Peyer's patch (tissue), 4 donors: Measurements from ENCODE around the gene ANKEF1. TPM values are rescaled to one million over a fixed set of nuclear protein-coding genes. Genes with fewer than 3 reads are reported as not detected.

Experiments used
- DNase-seq, 3 donors: peaks; one replicate each; pipeline ENCODE4 v3.0.0-alpha.2; 2017 to 2019
- H3K27ac ChIP-seq, 4 donors: fragments of 200-600 bp; sonication (generic); one replicate each; pipeline ENCODE4 v1.5.1; 2016 to 2019
- H3K27me3 ChIP-seq, 2 donors: fragments of 200-600 bp; sonication (generic); one replicate each; pipeline ENCODE4 v1.5.1; 2019
- H3K36me3 ChIP-seq, 3 donors: fragments of 200-600 bp; sonication (generic); one replicate each; pipeline ENCODE4 v1.5.1; 2016 to 2019
- H3K4me1 ChIP-seq, 4 donors: fragments of 200-600 bp; sonication (generic); one replicate each; pipeline ENCODE4 v1.5.1; 2016 to 2019
- H3K4me3 ChIP-seq, 4 donors: fragments of 200-600 bp; sonication (generic); 1 replicate in 3 of 4; 2 replicates in 1 of 4; pipeline ENCODE4 v1.5.1; 2016 to 2019; ENCODE audit warnings: mild to moderate bottlenecking in 1 of 4
- H3K9me3 ChIP-seq, 4 donors: fragments of 200-600 bp; sonication (generic); one replicate each; pipeline ENCODE4 v1.5.1; 2016 to 2019; ENCODE audit warnings: mild to moderate bottlenecking in 1 of 4
- POLR2A ChIP-seq, 2 donors: fragments of 450-650 bp; IDR thresholded peaks; one replicate each; pipeline ENCODE4 v1.5.1; 2017; ENCODE audit warnings: antibody characterized with exemption in 2 of 2, mild to moderate bottlenecking in 2 of 2, moderate library complexity in 2 of 2
- small RNA-seq, 2 donors: library from RNA; depleted of rRNA; stranded (forward); fragments of <200 nt; gene quantifications; one replicate each; pipeline ENCODE3, GENCODE V24; 2016
- total RNA-seq, 4 donors: library from RNA; depleted of rRNA; stranded (reverse); fragments of >200 nt; gene quantifications; one replicate each; pipeline ENCODE4 v1.1.0, GENCODE V29; 2016
- TF ChIP-seq, protein P1 (sequence below), 6 experiments: fragments of 450-650 bp in 4 of 6; fragments of 200-600 bp in 2 of 6; sonication (generic) in 1 of 6; IDR thresholded peaks; one replicate each; pipeline ENCODE4 v1.5.1; 2017 to 2019; ENCODE audit warnings: antibody characterized with exemption in 6 of 6, mild to moderate bottlenecking in 3 of 6, moderate library complexity in 1 of 6

Gene ANKEF1
- total RNA-seq, 4 donors from 2014 or later = 3.3 to 10.2 (median 4.4) TPM

DNA sequence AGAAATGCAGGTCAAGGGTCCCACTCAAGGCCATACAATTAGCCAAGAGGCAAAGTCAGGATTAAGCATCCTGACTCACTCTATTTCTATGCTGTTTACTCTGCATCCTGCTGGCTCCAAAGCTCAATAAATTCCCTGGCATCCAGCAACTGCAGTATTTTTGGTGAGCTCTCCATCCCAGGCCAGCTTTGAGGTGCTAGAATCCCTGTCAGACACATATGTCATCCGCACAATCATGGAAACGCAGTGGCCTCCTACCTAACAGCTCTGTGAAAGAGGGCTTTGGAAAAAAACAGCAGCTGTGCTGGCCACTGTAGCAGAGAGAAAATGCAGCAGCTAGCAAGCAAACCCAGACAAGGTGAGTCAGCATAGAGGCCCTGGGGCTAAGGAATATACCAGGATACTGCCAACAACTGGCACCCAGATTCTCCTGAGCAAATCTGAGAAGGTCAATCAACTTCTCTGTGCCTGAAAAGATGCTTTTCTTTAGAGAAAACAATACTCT is 58.4 kb downstream of the ANKEF1 start:
- Histone ChIP-seq H3K36me3 (no peaks in the 10 kb centered on the region), H3K27me3 (no peaks in the 10 kb centered on the region), H3K27ac (no peak overlapping the region), H3K9me3 (no peaks in the 10 kb centered on the region), H3K4me1 (no peaks in the 10 kb centered on the region), H3K4me3 (no peak overlapping the region)
- DNase-seq = no peak
- no peak for TF ChIP-seq POLR2A (IDR thresholded peaks at IDR 0.05)
- TF ChIP-seq, protein P1, sequence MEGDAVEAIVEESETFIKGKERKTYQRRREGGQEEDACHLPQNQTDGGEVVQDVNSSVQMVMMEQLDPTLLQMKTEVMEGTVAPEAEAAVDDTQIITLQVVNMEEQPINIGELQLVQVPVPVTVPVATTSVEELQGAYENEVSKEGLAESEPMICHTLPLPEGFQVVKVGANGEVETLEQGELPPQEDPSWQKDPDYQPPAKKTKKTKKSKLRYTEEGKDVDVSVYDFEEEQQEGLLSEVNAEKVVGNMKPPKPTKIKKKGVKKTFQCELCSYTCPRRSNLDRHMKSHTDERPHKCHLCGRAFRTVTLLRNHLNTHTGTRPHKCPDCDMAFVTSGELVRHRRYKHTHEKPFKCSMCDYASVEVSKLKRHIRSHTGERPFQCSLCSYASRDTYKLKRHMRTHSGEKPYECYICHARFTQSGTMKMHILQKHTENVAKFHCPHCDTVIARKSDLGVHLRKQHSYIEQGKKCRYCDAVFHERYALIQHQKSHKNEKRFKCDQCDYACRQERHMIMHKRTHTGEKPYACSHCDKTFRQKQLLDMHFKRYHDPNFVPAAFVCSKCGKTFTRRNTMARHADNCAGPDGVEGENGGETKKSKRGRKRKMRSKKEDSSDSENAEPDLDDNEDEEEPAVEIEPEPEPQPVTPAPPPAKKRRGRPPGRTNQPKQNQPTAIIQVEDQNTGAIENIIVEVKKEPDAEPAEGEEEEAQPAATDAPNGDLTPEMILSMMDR (IDR thresholded peaks at IDR 0.05) = no peak

DNA sequence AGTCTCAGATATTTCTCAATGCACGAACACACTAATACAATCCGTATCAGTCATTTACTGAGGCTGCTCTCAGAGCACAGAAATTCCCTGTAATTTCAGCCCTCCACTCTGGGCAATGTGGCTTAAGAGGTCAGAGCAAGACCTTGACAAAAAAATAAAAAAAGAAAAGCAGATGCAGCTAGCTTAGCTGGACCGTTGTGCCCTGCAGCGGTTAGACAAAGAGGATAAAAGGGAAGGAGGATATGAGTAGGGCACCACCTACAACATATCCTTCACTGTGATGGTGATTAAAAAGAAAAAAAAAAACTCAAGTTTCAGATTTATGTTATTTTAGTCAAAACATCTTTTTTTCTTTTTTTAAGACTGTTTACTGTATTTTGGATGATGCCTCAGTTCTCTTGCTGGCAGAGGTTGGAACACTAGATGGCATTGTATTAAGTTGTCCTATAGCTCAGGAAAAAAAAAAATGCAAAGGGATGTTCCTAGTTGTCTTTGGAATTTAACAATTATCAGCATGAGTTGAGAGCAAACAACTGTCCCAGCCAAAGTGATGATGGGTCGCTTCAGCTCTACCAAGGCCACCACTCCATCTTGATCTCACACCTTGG is 59.9 kb downstream of the ANKEF1 start:
- DNase-seq = no peak
- no peaks in the 10 kb centered on the region for H3K27me3 ChIP-seq
- H3K36me3 ChIP-seq = no peaks in the 10 kb centered on the region
- H3K9me3 ChIP-seq = no peaks in the 10 kb centered on the region
- no peak overlapping the region for H3K27ac ChIP-seq
- H3K4me3 ChIP-seq = no peak overlapping the region
- TF ChIP-seq, protein P1 (IDR thresholded peaks at IDR 0.05) = no peak
- TF ChIP-seq POLR2A (IDR thresholded peaks at IDR 0.05) = no peak
- H3K4me1 ChIP-seq = no peaks in the 10 kb centered on the region

DNA sequence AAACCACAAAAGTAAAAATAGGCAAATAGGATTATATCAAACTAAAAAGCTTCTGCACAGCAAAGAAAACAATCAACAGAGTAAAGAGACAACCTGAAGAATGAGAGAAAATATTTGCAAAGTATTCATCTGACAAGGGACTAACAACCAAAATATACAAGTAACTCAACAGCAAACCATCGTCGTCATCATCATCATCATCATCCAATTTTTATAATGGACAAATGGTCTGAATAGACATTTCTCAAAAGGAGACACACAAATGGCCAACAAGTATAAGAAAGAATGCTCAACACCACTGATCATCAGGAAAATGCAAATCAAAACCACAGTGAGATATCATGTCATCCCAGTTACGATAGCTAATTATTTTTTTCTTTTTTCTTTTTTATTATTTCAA is 62.0 kb downstream of the ANKEF1 start:
- DNase-seq = no peak
- Histone ChIP-seq H3K36me3 (no peaks in the 10 kb centered on the region), H3K27ac (no peak overlapping the region), H3K27me3 (no peaks in the 10 kb centered on the region), H3K4me3 (no peak overlapping the region), H3K9me3 (no peaks in the 10 kb centered on the region), H3K4me1 (no peaks in the 10 kb centered on the region)
- TF ChIP-seq, protein P1 (IDR thresholded peaks at IDR 0.05) = no peak
- no peak for TF ChIP-seq POLR2A (IDR thresholded peaks at IDR 0.05)

DNA sequence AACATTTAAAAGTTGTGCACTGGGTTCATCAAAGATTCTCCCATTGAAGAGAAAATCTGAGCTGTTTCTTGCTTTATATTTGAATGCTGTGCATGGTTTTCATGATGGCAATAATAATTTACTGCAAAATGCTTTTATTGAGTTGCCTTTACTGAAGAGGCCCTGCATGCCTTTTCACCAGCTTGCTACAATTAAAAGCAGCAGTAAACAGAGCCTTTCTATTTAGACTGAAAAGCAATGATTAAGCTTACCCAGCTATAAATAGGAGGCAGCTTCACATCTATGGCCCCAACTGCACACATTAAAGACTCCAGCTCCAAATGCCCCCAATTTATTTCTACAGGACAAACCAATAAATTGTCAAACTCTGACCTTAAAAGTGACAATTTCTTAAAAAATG is 70.3 kb downstream of the ANKEF1 start:
- Histone ChIP-seq H3K9me3 (no peaks in the 10 kb centered on the region), H3K36me3 (no peaks in the 10 kb centered on the region), H3K27me3 (no peaks in the 10 kb centered on the region), H3K4me3 (no peak overlapping the region), H3K27ac (no peak overlapping the region), H3K4me1 (no peaks in the 10 kb centered on the region)
- no peak for DNase-seq
- TF ChIP-seq POLR2A (IDR thresholded peaks at IDR 0.05) = no peak
- TF ChIP-seq, protein P1 (IDR thresholded peaks at IDR 0.05) = no peak

Small RNA genes lying within 50 kb of the gene (small RNA-seq; reads per million reads assigned to genes)
- 0 reads per million in 2 donors for gene RF00017

Other genes with a start within 250 kb of the ANKEF1 start
- not detected for gene PAK5, start 195.9 kb upstream of the ANKEF1 start, total RNA-seq
- gene SNAP25, start 183.8 kb downstream of the ANKEF1 start, total RNA-seq = 1 to 10 TPM in 3 of 4 donors, not detected in 1; 1.2 to 2.5 (median 1.6) TPM